Lung (tissue), 12 donors: ENCODE data around the gene ILKAP. TPM values are rescaled to one million over a fixed set of nuclear protein-coding genes. Genes with fewer than 3 reads are reported as not detected.

ENCODE experiments used
- ATAC-seq: fragments of 200-7000 bp; cut with Tn5 transposase; one replicate; pipeline ENCODE4 v1.9.1; 2020; ENCODE audit warnings: moderate number of reproducible peaks; ENCODE audit not compliant: insufficient read depth, low FRiP score
- DNase-seq, 3 donors: peaks; one replicate each; pipeline ENCODE4 v3.0.0-alpha.2; 2013 to 2017
- H3K27ac ChIP-seq, 2 donors: one replicate each; pipeline ENCODE4 v1.5.1; 2013; ENCODE audit warnings: mild to moderate bottlenecking in 2 of 2, moderate library complexity in 2 of 2, control low read depth in 1 of 2, inconsistent platforms in 1 of 2, low read depth in 1 of 2, low read length in 1 of 2
- H3K27me3 ChIP-seq, 3 donors: one replicate each; pipeline ENCODE4 v1.5.1; 2013; ENCODE audit warnings: low read length in 2 of 3; ENCODE audit not compliant: control insufficient read depth in 3 of 3, insufficient read depth in 3 of 3
- H3K36me3 ChIP-seq, 4 donors: one replicate each; pipeline ENCODE4 v1.5.1; 2013; ENCODE audit warnings: low read length in 4 of 4, mild to moderate bottlenecking in 1 of 4, moderate library complexity in 1 of 4; ENCODE audit not compliant: control insufficient read depth in 4 of 4, insufficient read depth in 4 of 4
- H3K4me1 ChIP-seq, 5 donors: one replicate each; pipeline ENCODE4 v1.5.1; 2013; ENCODE audit warnings: low read length in 5 of 5, mild to moderate bottlenecking in 2 of 5, moderate library complexity in 1 of 5; ENCODE audit not compliant: control insufficient read depth in 5 of 5, insufficient read depth in 5 of 5
- H3K4me3 ChIP-seq: one replicate; pipeline ENCODE4 v1.5.1; 2013; ENCODE audit warnings: mild to moderate bottlenecking, control low read depth, moderate library complexity
- H3K9ac ChIP-seq, 2 donors: one replicate each; pipeline ENCODE4 v1.5.1; 2013; ENCODE audit warnings: low read length in 2 of 2, control low read depth in 1 of 2; ENCODE audit not compliant: insufficient read depth in 1 of 2
- H3K9me3 ChIP-seq, 4 donors: one replicate each; pipeline ENCODE4 v1.5.1; 2013; ENCODE audit warnings: low read length in 3 of 4, mild to moderate bottlenecking in 1 of 4, moderate library complexity in 1 of 4; ENCODE audit not compliant: control insufficient read depth in 4 of 4, insufficient read depth in 3 of 4
- WGBS, 2 donors: extraction: QIAGEN DNeasy Blood & Tissue Kit; methylation state at CpG; one replicate each; pipeline ENCODE4 v1.1.7; 2013; 5-methylcytosine and 5-hydroxymethylcytosine counted together
- polyA plus RNA-seq, 2 donors: library from polyadenylated mRNA; stranded (reverse); fragments of 200-250 nt; gene quantifications; one replicate each; pipeline ENCODE4 v1.2.1, GENCODE V29; 2013
- total RNA-seq, 2 donors: library from RNA; depleted of rRNA in 1 of 2; stranded (reverse); fragments of >200 nt in 1 of 2; gene quantifications; one replicate each; pipeline ENCODE4 v1.2.1, GENCODE V29; 2014 to 2021
- TF ChIP-seq, protein P1 (sequence below): IDR thresholded peaks from 2 replicates; pipeline ENCODE4 v1.5.1; 2012; ENCODE audit warnings: mild to moderate bottlenecking; ENCODE audit errors: control extremely low read depth, extremely low read depth
- donor health status: control.
- donor health status: control.
- donor health status: Bipolar disorder and iron deficiency.
- donor health status: healthy.
- donor health status: DM: yes; HTN: yes; CAD: no.

The ILKAP gene
- total and polyA plus RNA-seq, 4 donors, result 35.0 to 52.0 (median 42.1) TPM

DNA sequence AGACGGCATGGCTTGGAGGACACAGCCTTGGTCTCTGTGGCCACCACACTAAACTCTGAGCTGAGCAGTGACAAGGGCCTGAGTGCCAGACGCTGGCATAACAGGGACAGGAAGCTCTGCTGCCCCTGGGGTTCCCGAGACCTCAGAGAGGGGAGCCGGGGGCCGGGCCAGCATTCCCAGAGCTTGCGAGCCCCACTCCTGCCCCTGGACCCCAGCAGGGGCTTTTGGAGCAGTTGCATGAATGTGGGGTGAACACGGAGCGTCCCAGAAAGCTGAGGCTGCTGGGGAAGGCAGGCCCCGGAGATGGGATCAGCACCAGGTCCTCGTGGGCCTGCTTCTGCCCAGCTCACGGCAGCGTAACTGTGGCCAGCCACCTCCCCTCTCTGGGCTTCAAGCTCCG is 52.3 kb downstream of the ILKAP start:
- no peak for DNase-seq
- H3K27ac ChIP-seq, result no peak overlapping the region
- WGBS, 2 donors, result 87 to 90% methylated on average over 13 of the region's 13 CpGs
- TF ChIP-seq, protein P1, sequence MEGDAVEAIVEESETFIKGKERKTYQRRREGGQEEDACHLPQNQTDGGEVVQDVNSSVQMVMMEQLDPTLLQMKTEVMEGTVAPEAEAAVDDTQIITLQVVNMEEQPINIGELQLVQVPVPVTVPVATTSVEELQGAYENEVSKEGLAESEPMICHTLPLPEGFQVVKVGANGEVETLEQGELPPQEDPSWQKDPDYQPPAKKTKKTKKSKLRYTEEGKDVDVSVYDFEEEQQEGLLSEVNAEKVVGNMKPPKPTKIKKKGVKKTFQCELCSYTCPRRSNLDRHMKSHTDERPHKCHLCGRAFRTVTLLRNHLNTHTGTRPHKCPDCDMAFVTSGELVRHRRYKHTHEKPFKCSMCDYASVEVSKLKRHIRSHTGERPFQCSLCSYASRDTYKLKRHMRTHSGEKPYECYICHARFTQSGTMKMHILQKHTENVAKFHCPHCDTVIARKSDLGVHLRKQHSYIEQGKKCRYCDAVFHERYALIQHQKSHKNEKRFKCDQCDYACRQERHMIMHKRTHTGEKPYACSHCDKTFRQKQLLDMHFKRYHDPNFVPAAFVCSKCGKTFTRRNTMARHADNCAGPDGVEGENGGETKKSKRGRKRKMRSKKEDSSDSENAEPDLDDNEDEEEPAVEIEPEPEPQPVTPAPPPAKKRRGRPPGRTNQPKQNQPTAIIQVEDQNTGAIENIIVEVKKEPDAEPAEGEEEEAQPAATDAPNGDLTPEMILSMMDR, result no peak
- H3K9me3 ChIP-seq, result no peaks in the 10 kb centered on the region
- H3K36me3 ChIP-seq, result no peaks in the 10 kb centered on the region
- H3K9ac ChIP-seq, result no peak overlapping the region
- peaks cover 0 to 8% (median 0%) of the 10 kb centered on the region in 5 donors for H3K4me1 ChIP-seq
- H3K27me3 ChIP-seq, result no peaks in the 10 kb centered on the region
- no peak overlapping the region for H3K4me3 ChIP-seq
- no peak for ATAC-seq

DNA sequence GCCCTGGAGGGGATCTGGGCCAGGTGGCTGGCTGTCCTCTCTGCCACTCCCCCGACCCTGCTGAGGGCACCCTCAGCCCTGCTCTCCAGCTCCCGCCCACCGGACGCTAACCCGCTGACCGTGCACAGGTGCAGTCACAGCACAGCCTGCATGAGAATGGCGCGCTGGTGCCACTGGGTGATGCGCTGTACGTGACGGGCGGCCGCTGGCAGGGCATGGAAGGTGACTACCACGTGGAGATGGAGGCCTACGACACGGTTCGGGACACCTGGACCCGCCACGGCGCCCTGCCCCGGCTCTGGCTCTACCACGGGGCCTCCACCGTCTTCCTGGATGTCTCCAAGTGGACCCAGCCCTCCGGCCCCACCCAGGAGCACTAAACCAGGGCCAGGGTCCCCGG is 52.8 kb downstream of the ILKAP start:
- TF ChIP-seq, protein P1, result no peak
- no peaks in the 10 kb centered on the region for H3K36me3 ChIP-seq
- H3K9ac ChIP-seq, result no peak overlapping the region
- peaks cover 0 to 6% (median 0%) of the 10 kb centered on the region in 5 donors for H3K4me1 ChIP-seq
- H3K4me3 ChIP-seq, result no peak overlapping the region
- 92 to 97% methylated on average over 24 to 25 of the region's 25 CpGs for WGBS, 2 donors
- no peaks in the 10 kb centered on the region for H3K27me3 ChIP-seq
- ATAC-seq, result no peak
- DNase-seq, result no peak
- H3K27ac ChIP-seq, result no peak overlapping the region
- no peaks in the 10 kb centered on the region for H3K9me3 ChIP-seq

DNA sequence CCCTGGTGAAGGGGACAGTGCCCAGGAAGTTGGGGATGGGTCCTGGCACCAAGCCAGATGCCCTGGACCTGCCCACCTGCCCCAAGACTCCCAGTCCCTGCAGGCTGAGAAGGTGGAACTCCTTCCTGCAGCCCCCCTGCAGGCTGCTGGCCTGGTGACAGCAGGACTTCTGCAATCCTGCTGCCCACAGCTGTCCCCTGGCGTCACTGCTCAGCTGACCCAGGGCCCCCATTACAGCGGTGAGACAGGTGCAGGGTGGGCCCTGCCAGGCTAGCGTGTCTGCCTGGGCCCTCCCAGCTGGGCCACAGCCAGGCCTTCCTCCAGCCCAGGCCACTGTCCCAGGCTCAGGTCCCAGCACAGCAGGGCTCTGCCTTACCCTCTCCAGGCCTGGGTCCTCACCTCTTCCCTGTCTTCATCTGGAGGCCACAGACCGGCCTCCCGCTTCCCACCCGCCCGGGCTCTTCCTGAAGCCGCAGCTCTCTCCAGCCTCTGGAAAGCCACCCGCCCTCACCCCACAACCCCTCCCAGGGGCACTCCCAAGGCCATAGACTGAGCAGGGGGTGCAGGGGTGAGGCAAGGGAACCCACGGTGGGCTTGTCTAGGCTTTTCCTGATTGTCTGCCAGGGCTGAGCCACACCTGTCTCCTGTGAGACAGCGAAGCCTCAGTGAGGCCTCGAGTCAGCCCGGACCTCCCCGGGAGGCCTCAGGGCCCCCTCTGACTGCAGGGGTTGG is 53.5 kb downstream of the ILKAP start:
- 78 to 84% methylated on average over 13 to 14 of the region's 14 CpGs for WGBS, 2 donors
- Histone ChIP-seq H3K27ac (no peak overlapping the region), H3K27me3 (no peaks in the 10 kb centered on the region), H3K4me3 (no peak overlapping the region), H3K36me3 (no peaks in the 10 kb centered on the region), H3K9me3 (no peaks in the 10 kb centered on the region), H3K9ac (no peak overlapping the region), H3K4me1 (no peaks in the 10 kb centered on the region)
- ATAC-seq, result no peak
- TF ChIP-seq, protein P1, result no peak
- DNase-seq, result no peak

DNA sequence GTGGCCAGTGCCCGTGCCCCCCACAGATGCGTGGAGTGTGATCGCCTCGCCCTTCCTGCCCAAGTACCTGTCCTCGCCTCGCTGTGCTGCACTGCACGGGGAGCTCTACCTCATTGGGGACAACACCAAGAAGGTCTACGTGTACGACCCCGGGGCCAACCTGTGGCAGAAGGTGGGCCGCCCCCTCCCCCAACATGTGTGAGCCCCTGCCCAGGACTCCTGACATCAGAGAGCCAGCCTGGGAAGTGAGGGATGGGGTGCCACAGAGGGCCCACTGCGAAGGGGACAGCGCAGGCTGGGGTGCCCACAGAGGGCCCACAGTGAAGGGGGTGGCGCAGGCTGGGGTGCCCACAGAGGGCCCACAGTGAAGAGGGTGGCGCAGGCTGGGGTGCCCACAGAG is 54.5 kb downstream of the ILKAP start:
- TF ChIP-seq, protein P1, result no peak
- DNase-seq (no peak), ATAC-seq (no peak)
- H3K9ac ChIP-seq, result no peak overlapping the region
- H3K9me3 ChIP-seq, result no peaks in the 10 kb centered on the region
- H3K27me3 ChIP-seq, result no peaks in the 10 kb centered on the region
- WGBS, 2 donors, result 94 to 95% methylated on average over 14 to 15 of the region's 15 CpGs
- no peaks in the 10 kb centered on the region for H3K4me1 ChIP-seq
- no peaks in the 10 kb centered on the region for H3K36me3 ChIP-seq
- no peak overlapping the region for H3K27ac ChIP-seq
- H3K4me3 ChIP-seq, result no peak overlapping the region
